HepG2 (cell line): ENCODE data around the gene PRM3. TPM values are rescaled to one million over a fixed set of nuclear protein-coding genes. Genes with fewer than 3 reads are reported as not detected.

Experiments used
- CHD4 ChIP-seq: fragments of 200-600 bp; sonication (generic); IDR thresholded peaks from 2 replicates; pipeline ENCODE4 v1.7.0; 2017; ENCODE audit warnings: mild to moderate bottlenecking, low read length, borderline replicate concordance
- DNMT3B ChIP-seq: conservative IDR thresholded peaks from 2 replicates; pipeline ENCODE4 v1.6.1; 2016; ENCODE audit warnings: missing biosample characterization, control low read depth
- JDP2 ChIP-seq: sonication (generic); formaldehyde crosslinking; IDR thresholded peaks from 2 replicates; pipeline ENCODE4 v1.8.1; 2022; ENCODE audit warnings: missing genetic modification reagents, borderline replicate concordance
- NRL ChIP-seq: sonication (generic); formaldehyde crosslinking; IDR thresholded peaks from 2 replicates; pipeline ENCODE4 v1.5.0; 2020; ENCODE audit warnings: missing genetic modification reagents, mild to moderate bottlenecking, moderate library complexity, borderline replicate concordance
- PHF21A ChIP-seq: sonication (generic); formaldehyde crosslinking; IDR thresholded peaks from 2 replicates; pipeline ENCODE4 v1.5.0; 2020; ENCODE audit warnings: mild to moderate bottlenecking, missing genetic modification reagents
- REXO4 ChIP-seq: sonication (generic); formaldehyde crosslinking; IDR thresholded peaks from 2 replicates; pipeline ENCODE4 v1.8.0; 2022; ENCODE audit warnings: missing genetic modification reagents, mild to moderate bottlenecking, borderline replicate concordance
- SATB2 ChIP-seq: sonication (generic); formaldehyde crosslinking; IDR thresholded peaks from 2 replicates; pipeline ENCODE4 v1.5.0; 2020; ENCODE audit warnings: missing genetic modification reagents
- ZBTB42 ChIP-seq: sonication (generic); formaldehyde crosslinking; IDR thresholded peaks from 2 replicates; pipeline ENCODE4 v1.5.0; 2020; ENCODE audit warnings: mild to moderate bottlenecking, missing genetic modification reagents
- ZNF703 ChIP-seq: sonication (generic); formaldehyde crosslinking; IDR thresholded peaks from 2 replicates; pipeline ENCODE4 v1.5.1; 2020; ENCODE audit warnings: missing genetic modification reagents, mild to moderate bottlenecking, moderate library complexity, borderline replicate concordance
- ZSCAN21 ChIP-seq: sonication (generic); formaldehyde crosslinking; IDR thresholded peaks from 2 replicates; pipeline ENCODE4 v1.8.0; 2022; ENCODE audit warnings: mild to moderate bottlenecking, missing genetic modification reagents, moderate library complexity, borderline replicate concordance
- ZSCAN9 ChIP-seq: IDR thresholded peaks from 2 replicates; pipeline ENCODE4 v1.6.1; 2016; ENCODE audit warnings: borderline replicate concordance
- polyA plus RNA-seq, 8 experiments: library from polyadenylated mRNA; depleted of rRNA in 3 of 8; stranded (reverse) in 7 of 8; unstranded in 1 of 8; fragments of >200 nt; fragmentation: Illumina TruSeq in 4 of 8; extraction: Trizol in 4 of 8; gene quantifications; 2 replicates each; pipeline versions ENCODE4 v1.2.1 to v1.2.3, GENCODE V29; 2011 to 2016; ENCODE audit warnings: low read depth in 4 of 8, missing spikeins in 1 of 8, mixed read lengths in 1 of 8; ENCODE audit not compliant: insufficient read depth in 1 of 8
- total RNA-seq, 5 experiments: library from RNA; depleted of rRNA; stranded (reverse); fragments of >200 nt; fragmentation: Illumina TruSeq; extraction: Trizol; gene quantifications; 2 replicates each; pipeline ENCODE4 v1.2.3, GENCODE V29; 2016; ENCODE audit warnings: low read depth in 1 of 5
- TF ChIP-seq, protein P1 (sequence below): fragments of 450-650 bp; IDR thresholded peaks from 2 replicates; pipeline ENCODE4 v1.6.1; 2017; ENCODE audit warnings: mild to moderate bottlenecking
- TF ChIP-seq, protein P2 (sequence below): sonication (generic); formaldehyde crosslinking; IDR thresholded peaks from 2 replicates; pipeline ENCODE4 v1.4.0; 2020; ENCODE audit warnings: mild to moderate bottlenecking, missing genetic modification reagents
- TF ChIP-seq, protein P3 (sequence below): sonication (generic); formaldehyde crosslinking; IDR thresholded peaks from 2 replicates; pipeline ENCODE4 v1.5.1; 2020; ENCODE audit warnings: missing genetic modification reagents, mild to moderate bottlenecking, borderline replicate concordance

The PRM3 gene
- total and polyA plus RNA-seq, 2 of the 13 experiments (the other 11 are each of a cell fraction or from before 2014, with no cell fraction given): not detected

DNA sequence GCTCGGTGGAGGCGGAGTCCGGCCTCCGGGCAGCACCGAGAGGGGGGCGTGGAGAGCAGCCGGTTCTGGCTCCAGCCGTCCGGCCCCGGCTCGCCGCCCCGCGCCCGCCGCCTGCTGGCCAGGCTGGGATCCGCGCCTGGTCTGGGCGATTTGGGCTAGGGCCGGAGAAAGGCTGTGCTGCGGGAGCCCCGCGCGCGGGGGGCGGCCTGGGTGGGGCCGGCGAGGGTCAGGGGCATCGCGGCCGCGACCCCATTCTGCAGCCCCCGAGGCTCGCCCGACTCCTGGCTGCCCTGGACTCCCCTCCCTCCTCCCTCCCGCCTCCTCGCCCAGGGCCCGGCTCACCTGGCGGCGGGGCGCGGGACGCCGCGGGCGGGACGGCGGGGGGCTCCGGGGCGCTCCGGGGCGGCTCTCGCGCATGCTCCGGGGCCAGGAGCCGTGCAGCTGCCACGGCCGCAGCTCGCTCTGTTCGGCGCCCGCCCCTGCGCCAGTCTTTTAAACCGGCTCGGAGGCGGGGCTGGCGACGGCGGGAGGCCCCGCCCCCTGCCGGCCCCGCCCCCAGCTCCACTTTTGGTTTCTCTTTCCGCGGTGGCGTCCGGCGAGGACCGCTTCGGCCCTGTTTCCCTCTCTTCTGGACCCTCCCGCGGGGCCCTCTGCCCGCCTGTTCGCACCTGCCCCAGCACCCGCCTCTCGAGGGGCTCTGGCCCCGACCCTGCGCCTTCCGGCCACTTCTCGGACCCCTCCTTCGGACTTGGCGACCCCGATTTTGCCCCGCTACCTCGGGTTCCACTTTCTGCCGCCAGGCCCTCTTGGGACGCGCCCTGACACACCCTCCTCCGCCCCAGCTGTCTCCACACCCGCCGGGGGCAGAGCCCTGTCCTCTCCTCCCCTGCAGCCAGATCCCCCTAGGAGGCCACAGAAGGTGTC lies 17.4 kb downstream of the PRM3 start, which contains the start of gene SOCS1 (continued):
- TF ChIP-seq ZNF703: no peak; the same call in 1 of the 2 replicates
- TF ChIP-seq PHF21A (CRISPR knock-in tag): peak; percentile 59; the same call in 1 of the 2 replicates
- peak; percentile 24; the same call in 1 of the 2 replicates for TF ChIP-seq ZBTB42 (CRISPR knock-in tag)
- TF ChIP-seq, protein P1, sequence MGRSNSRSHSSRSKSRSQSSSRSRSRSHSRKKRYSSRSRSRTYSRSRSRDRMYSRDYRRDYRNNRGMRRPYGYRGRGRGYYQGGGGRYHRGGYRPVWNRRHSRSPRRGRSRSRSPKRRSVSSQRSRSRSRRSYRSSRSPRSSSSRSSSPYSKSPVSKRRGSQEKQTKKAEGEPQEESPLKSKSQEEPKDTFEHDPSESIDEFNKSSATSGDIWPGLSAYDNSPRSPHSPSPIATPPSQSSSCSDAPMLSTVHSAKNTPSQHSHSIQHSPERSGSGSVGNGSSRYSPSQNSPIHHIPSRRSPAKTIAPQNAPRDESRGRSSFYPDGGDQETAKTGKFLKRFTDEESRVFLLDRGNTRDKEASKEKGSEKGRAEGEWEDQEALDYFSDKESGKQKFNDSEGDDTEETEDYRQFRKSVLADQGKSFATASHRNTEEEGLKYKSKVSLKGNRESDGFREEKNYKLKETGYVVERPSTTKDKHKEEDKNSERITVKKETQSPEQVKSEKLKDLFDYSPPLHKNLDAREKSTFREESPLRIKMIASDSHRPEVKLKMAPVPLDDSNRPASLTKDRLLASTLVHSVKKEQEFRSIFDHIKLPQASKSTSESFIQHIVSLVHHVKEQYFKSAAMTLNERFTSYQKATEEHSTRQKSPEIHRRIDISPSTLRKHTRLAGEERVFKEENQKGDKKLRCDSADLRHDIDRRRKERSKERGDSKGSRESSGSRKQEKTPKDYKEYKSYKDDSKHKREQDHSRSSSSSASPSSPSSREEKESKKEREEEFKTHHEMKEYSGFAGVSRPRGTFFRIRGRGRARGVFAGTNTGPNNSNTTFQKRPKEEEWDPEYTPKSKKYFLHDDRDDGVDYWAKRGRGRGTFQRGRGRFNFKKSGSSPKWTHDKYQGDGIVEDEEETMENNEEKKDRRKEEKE: no peak
- TF ChIP-seq JDP2 (CRISPR knock-in tag): no peak; the same call in 1 of the 2 replicates
- peak; percentile 49 for TF ChIP-seq ZSCAN21
- TF ChIP-seq DNMT3B (CRISPR knock-in tag): no peak; the same call in 1 of the 2 replicates
- TF ChIP-seq CHD4: peak; percentile 18; the same call in 1 of the 2 replicates
- TF ChIP-seq REXO4 (CRISPR knock-in tag): peak; percentile 54; the same call in 1 of the 2 replicates
- TF ChIP-seq NRL (CRISPR knock-in tag): peak; percentile 92
- TF ChIP-seq, protein P2, sequence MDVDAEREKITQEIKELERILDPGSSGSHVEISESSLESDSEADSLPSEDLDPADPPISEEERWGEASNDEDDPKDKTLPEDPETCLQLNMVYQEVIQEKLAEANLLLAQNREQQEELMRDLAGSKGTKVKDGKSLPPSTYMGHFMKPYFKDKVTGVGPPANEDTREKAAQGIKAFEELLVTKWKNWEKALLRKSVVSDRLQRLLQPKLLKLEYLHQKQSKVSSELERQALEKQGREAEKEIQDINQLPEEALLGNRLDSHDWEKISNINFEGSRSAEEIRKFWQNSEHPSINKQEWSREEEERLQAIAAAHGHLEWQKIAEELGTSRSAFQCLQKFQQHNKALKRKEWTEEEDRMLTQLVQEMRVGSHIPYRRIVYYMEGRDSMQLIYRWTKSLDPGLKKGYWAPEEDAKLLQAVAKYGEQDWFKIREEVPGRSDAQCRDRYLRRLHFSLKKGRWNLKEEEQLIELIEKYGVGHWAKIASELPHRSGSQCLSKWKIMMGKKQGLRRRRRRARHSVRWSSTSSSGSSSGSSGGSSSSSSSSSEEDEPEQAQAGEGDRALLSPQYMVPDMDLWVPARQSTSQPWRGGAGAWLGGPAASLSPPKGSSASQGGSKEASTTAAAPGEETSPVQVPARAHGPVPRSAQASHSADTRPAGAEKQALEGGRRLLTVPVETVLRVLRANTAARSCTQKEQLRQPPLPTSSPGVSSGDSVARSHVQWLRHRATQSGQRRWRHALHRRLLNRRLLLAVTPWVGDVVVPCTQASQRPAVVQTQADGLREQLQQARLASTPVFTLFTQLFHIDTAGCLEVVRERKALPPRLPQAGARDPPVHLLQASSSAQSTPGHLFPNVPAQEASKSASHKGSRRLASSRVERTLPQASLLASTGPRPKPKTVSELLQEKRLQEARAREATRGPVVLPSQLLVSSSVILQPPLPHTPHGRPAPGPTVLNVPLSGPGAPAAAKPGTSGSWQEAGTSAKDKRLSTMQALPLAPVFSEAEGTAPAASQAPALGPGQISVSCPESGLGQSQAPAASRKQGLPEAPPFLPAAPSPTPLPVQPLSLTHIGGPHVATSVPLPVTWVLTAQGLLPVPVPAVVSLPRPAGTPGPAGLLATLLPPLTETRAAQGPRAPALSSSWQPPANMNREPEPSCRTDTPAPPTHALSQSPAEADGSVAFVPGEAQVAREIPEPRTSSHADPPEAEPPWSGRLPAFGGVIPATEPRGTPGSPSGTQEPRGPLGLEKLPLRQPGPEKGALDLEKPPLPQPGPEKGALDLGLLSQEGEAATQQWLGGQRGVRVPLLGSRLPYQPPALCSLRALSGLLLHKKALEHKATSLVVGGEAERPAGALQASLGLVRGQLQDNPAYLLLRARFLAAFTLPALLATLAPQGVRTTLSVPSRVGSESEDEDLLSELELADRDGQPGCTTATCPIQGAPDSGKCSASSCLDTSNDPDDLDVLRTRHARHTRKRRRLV (CRISPR knock-in tag): peak; percentile 54; the same call in 1 of the 2 replicates
- TF ChIP-seq SATB2 (CRISPR knock-in tag): peak; percentile 93; the same call in 1 of the 2 replicates
- peak; percentile 74; the same call in 1 of the 2 replicates for TF ChIP-seq ZSCAN9 (CRISPR knock-in tag)
- TF ChIP-seq, protein P3, sequence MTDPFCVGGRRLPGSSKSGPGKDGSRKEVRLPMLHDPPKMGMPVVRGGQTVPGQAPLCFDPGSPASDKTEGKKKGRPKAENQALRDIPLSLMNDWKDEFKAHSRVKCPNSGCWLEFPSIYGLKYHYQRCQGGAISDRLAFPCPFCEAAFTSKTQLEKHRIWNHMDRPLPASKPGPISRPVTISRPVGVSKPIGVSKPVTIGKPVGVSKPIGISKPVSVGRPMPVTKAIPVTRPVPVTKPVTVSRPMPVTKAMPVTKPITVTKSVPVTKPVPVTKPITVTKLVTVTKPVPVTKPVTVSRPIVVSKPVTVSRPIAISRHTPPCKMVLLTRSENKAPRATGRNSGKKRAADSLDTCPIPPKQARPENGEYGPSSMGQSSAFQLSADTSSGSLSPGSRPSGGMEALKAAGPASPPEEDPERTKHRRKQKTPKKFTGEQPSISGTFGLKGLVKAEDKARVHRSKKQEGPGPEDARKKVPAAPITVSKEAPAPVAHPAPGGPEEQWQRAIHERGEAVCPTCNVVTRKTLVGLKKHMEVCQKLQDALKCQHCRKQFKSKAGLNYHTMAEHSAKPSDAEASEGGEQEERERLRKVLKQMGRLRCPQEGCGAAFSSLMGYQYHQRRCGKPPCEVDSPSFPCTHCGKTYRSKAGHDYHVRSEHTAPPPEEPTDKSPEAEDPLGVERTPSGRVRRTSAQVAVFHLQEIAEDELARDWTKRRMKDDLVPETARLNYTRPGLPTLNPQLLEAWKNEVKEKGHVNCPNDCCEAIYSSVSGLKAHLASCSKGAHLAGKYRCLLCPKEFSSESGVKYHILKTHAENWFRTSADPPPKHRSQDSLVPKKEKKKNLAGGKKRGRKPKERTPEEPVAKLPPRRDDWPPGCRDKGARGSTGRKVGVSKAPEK (CRISPR knock-in tag): no peak
